A673 (cell line): ENCODE data around the gene PCOLCE2. TPM values are rescaled to one million over a fixed set of nuclear protein-coding genes. Genes with fewer than 3 reads are reported as not detected.

Experiments used
- BruUV-seq: library from RNA; stranded (reverse); fragments of 400-500 nt; replicated peaks from 2 replicates; lab custom pipeline; 2021; lab: Mats Ljungman, UMichigan
- CTCF ChIA-PET: fragments of 300-600 bp; sonication (Branson Sonifier 250); formaldehyde crosslinking; loops from one replicate; lab custom pipeline; 2022; ENCODE audit warnings: antibody characterized with exemption; lab: Charles Lee
- POLR2A ChIA-PET: fragments of 300-600 bp; sonication (Branson Sonifier 250); formaldehyde crosslinking; loops from one replicate; lab custom pipeline; 2022; ENCODE audit warnings: antibody characterized with exemption; ENCODE audit not compliant: low non-redundant PET; lab: Charles Lee
- DNase-seq: peaks from one replicate; pipeline ENCODE4 v3.0.0-alpha.2; 2015; ENCODE audit warnings: low spot score
- H3K27ac ChIP-seq: fragments of 200-600 bp; sonication (generic); 2 replicates; pipeline ENCODE4 v1.5.1; 2016; ENCODE audit warnings: mixed run types, low read depth, mild to moderate bottlenecking, mixed read lengths, antibody characterized with exemption, low read length; ENCODE audit not compliant: poor library complexity, severe bottlenecking
- H3K27me3 ChIP-seq: fragments of 200-600 bp; sonication (generic); replicated peaks from 2 replicates; pipeline ENCODE4 v1.6.1; 2017; ENCODE audit warnings: mixed run types, low read depth, mild to moderate bottlenecking, mixed read lengths, antibody characterized with exemption, low read length; ENCODE audit not compliant: insufficient read depth, poor library complexity
- H3K36me3 ChIP-seq: fragments of 200-600 bp; sonication (generic); 2 replicates; pipeline ENCODE4 v1.6.1; 2016; ENCODE audit warnings: mixed run types, mild to moderate bottlenecking, mixed read lengths, antibody characterized with exemption, low read length; ENCODE audit not compliant: insufficient read depth, poor library complexity, severe bottlenecking
- H3K4me1 ChIP-seq: fragments of 200-600 bp; sonication (generic); 2 replicates; pipeline ENCODE4 v1.6.1; 2017; ENCODE audit warnings: mixed run types, mild to moderate bottlenecking, mixed read lengths, antibody characterized with exemption, low read length; ENCODE audit not compliant: insufficient read depth, poor library complexity, severe bottlenecking
- H3K4me3 ChIP-seq: fragments of 200-600 bp; sonication (generic); 2 replicates; pipeline ENCODE4 v1.5.1; 2016; ENCODE audit warnings: low read depth, mixed run types, mild to moderate bottlenecking, mixed read lengths, low read length; ENCODE audit not compliant: poor library complexity, severe bottlenecking
- H3K9me3 ChIP-seq: fragments of 200-600 bp; sonication (generic); 2 replicates; pipeline ENCODE4 v1.6.1; 2016; ENCODE audit warnings: mixed run types, low read depth, mild to moderate bottlenecking, mixed read lengths, antibody characterized with exemption, low read length; ENCODE audit not compliant: poor library complexity, severe bottlenecking
- CTCF ChIP-seq: fragments of 300-800, 200-600 bp; sonication (generic); conservative IDR thresholded peaks from 2 replicates; pipeline ENCODE4 v1.5.1; 2017; ENCODE audit warnings: low read depth, mild to moderate bottlenecking, antibody characterized with exemption, low read length, moderate library complexity, mixed read lengths
- EZH2 ChIP-seq: fragments of 200-600 bp; sonication (generic); IDR thresholded peaks from 2 replicates; pipeline ENCODE4 v1.6.1; 2017; ENCODE audit warnings: borderline replicate concordance, low read depth, mild to moderate bottlenecking, mixed read lengths, antibody characterized with exemption, low read length; ENCODE audit not compliant: poor library complexity, severe bottlenecking
- intact Hi-C: fragments of 100-400 bp; cut with micrococcal nuclease; formaldehyde crosslinking; loops from one replicate; pipeline ENCODE4 v1.10.0; 2022; ENCODE audit not compliant: unreplicated experiment
- total RNA-seq: library from RNA; stranded (reverse); gene quantifications from 2 replicates; pipeline ENCODE4 v1.2.3, GENCODE V29; 2021

PCOLCE2 gene
- total RNA-seq, 1 experiment from 2014 or later: 6.4 TPM

- H3K27ac ChIP-seq: no peak overlapping the region
- CTCF ChIA-PET: no interaction called here
- intact Hi-C loops: no loop called here
- POLR2A ChIA-PET: no interaction called here
- no TSS peak for BruUV-seq
- H3K4me1 ChIP-seq: no peaks in the 10 kb centered on the region
- H3K27me3 ChIP-seq: peaks cover 14% of the 10 kb centered on the region
- no peak overlapping the region for H3K4me3 ChIP-seq
- H3K9me3 ChIP-seq: no peaks in the 10 kb centered on the region
- no peaks in the 10 kb centered on the region for H3K36me3 ChIP-seq
- TF ChIP-seq CTCF (no peak), EZH2 (no peak)
- no peak for DNase-seq
Observed at GRCh38 chr3:142912402-142913172, 23.7 kb upstream of the PCOLCE2 start.

GRCh38 chr3:142910280-142910679 is 21.4 kb upstream of the PCOLCE2 start:
- no peaks in the 10 kb centered on the region for H3K4me1 ChIP-seq
- H3K9me3 ChIP-seq: no peaks in the 10 kb centered on the region
- no peak overlapping the region for H3K4me3 ChIP-seq
- H3K27me3 ChIP-seq: peaks cover 14% of the 10 kb centered on the region
- TF ChIP-seq EZH2: no peak
- no peak for TF ChIP-seq CTCF
- ChIA-PET POLR2A (no interaction called here), CTCF (no interaction called here)
- DNase-seq: no peak
- H3K36me3 ChIP-seq: no peaks in the 10 kb centered on the region
- no peak overlapping the region for H3K27ac ChIP-seq
- BruUV-seq: no TSS peak
- intact Hi-C loops: no loop called here

- Histone ChIP-seq H3K9me3 (no peaks in the 10 kb centered on the region), H3K4me3 (no peak overlapping the region), H3K27ac (no peak overlapping the region), H3K27me3 (peaks cover 14% of the 10 kb centered on the region), H3K36me3 (no peaks in the 10 kb centered on the region), H3K4me1 (no peaks in the 10 kb centered on the region)
- ChIA-PET POLR2A (no interaction called here), CTCF (no interaction called here)
- no peak for DNase-seq
- TF ChIP-seq EZH2 (no peak), CTCF (no peak)
- intact Hi-C loops: loop anchor here (5.0 kb wide), 1 partner anchor 77 kb away; no protein-coding TSS in a partner anchor
- no TSS peak for BruUV-seq
Observed at GRCh38 chr3:142909282-142909681, 20.4 kb upstream of the PCOLCE2 start.
